HG03025 (cell line): ENCODE data around the gene SLC4A2.
A peak's percentile ranks its signal among the peaks of the same experiment; 100 is the strongest.

ENCODE experiments used
- ATAC-seq: cut with Tn5 transposase; IDR thresholded peaks from one replicate; pipeline ENCODE4 v1.9.1; 2021; ENCODE audit warnings: mild to moderate bottlenecking, moderate library complexity; ENCODE audit not compliant: unreplicated experiment, low FRiP score

Gene SLC4A2

DNA sequence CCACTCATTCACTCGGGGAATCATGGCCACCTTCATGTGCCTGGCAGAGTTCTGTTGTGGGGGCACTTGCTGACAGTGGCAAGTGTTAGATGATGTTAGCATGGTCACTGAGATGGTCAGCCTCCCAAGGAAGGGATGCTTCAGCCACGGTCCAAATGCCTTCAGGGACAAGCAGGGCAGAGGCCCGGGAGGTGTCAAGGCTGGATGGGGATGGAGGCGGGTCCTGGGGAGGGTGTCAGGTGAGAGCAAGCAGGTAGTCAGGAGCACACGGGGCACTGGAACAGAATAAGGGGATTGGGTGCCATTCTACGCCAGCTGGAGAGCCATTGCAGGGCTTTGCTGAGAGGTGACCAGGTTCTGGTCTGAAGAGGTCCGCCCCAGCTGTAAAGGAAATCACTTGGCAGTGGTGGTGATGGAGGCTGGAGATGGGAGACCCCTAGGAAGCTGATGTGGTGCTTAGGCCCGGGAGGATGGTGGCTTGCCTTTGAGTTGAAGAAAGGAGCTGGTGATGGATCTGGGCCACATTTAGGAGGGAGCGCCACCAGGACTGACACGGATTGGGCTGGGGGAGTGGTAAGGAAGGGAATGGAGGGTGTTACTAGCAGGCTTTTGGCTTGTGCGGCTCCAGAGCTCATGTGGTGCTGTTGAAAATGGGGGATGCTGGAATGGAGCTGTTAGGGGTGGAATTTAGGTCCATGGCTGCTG, 51.0 kb downstream of the SLC4A2 start:
- no peak for ATAC-seq

DNA sequence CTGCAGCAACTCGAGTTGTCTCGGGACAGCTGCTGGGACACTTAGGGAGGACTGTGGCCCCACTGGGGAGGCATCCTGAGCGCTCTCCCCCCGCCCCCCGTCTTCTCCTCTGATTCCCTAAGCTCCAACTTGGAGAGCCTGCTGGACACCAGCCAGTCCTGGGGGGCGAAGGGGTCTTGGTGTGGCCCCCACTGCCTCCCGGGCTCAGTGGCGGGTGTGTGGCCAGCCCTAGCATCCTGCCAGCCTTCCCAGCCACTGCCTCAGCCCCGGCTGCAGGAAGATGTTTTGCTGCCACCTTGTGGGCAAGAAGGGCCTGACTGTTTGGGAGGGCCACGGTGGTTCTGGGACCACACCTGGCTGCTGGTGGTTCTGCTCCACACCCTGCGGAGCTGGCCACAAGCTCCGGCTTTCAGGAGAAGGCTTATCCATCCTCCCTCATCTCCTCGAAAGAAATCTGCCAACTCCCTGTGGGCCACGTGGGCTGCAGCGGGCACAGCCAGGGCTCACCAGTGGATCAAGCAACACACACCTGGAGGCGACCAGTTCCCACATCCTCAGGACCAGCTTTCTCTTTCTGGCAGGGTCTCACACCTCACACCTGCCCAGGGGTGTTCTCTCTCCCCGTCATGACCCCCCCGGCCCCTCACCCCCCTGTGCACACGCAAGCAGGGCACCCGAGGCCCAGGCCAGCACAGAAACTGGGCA, 51.7 kb downstream of the SLC4A2 start:
- peak; percentile 82 for ATAC-seq

DNA sequence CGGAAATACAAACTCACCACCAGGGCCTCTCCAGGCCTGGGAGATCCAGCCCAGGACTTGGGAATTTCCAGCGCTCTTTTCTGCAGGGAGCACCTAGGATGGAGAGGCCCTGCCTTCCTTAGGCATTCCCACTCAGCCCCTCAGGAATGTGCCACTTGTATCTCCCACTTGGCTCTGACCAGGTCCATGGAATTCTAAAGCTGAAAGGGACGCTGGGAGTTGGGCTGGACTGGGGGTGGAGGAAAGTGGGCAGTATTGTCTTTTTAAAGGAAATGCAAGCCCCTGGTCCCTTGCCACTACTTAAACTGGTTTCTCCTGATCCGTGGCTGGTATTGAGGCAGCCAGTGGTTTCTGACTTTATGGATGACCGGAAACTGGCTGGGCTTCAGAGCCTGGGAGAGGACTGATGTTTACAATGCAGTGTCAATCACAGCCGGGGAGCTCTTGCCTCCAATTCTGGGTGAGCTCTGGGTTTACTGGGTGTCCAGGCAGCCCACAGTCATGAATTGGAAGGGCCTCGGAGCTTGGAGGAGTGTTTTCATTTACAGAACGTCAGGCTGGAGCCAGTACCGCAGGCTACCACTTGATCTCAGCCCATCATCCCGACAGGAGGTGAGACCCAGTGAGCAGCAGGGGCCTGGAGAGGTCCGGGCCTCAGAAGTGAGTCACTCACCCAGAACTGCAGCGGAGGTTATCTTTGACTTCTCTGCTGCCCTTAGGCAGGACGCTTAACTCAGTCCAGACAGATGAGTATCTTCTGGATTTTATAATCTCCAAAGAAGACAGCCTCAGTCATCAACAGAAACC, 54.2 kb downstream of the SLC4A2 start:
- no peak for ATAC-seq

DNA sequence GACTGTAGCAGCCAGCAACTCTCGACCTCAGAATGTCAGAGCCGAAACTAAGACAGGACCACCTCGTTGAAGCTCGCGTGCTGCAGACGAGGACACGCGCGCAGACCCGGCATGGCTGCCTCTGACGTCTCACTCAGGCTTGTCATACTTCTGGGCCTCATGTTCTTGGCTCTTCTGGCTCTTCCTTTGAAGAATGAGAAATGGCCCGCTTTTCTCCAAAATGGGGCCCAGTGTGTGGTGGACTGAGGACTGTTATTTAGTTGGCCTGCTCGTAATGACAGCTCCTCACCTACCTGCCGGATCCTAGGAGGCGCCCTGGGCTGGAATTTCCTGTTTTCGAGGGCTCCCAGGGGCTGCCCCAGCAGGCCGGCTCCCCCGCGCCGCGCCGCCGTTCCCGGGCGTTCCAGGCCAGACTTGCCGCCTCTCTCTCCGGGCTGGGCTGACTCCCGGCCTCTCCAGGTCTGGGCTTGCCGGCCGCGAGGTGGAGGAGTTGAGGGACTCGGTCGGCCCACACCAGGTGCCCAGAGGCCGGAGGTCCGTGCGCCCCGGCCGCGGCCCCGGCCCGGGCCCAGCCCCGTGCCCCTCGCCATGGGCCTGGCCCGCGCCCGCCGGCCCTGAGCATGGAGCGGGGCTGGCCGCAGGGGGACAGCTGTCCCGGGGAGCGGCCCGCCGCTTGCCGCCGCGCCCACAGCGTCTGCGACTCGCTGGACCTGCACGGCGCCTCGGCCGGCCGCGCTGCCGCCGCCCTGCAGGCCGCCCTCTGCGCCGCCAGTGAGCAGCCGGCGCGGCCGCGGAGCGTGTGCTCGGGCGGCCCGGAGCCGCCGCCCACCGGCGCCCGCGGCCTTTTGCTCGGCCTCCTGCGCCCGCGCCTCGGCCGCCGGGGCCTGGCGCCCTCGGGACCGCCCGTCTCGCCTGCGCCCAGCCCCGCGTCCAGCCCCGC, 55.0 kb downstream of the SLC4A2 start:
- ATAC-seq, result no peak

DNA sequence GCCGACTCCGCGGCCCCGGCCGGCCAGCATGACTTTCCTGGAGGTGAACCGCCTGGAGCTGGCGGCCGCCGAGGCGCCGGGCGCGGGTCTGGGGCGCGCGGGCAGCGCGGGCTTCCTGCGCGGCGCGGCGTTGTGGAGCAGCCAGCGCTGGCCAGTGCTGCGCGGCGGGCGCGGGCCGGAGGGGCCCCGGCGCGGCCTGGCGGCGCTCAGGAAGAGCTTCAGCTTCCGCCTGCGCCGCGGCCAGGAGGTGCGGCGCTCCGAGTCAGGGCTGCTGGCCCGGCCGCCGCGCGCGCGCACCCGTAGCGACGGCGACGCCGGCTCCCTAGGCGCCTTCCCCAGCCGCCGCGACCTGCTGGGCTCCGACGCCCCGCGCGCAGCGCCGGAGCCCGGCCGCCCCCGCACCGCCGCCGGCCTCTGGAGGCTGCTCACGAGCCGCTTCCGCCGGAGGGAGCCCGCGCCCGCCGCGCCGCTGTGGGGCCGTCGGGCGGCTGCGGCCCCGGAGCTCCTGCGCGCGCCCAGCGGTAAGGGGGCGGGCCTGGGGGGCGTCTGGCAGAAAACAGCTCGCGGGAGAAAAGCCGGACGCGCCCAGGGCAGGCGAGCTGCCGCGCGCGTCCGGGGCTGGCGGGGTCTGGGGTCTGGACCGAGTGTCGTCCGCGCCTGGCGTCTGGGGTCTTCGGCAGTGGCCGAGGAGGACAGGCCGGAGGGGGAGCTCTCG, 55.9 kb downstream of the SLC4A2 start:
- ATAC-seq, result no peak

DNA sequence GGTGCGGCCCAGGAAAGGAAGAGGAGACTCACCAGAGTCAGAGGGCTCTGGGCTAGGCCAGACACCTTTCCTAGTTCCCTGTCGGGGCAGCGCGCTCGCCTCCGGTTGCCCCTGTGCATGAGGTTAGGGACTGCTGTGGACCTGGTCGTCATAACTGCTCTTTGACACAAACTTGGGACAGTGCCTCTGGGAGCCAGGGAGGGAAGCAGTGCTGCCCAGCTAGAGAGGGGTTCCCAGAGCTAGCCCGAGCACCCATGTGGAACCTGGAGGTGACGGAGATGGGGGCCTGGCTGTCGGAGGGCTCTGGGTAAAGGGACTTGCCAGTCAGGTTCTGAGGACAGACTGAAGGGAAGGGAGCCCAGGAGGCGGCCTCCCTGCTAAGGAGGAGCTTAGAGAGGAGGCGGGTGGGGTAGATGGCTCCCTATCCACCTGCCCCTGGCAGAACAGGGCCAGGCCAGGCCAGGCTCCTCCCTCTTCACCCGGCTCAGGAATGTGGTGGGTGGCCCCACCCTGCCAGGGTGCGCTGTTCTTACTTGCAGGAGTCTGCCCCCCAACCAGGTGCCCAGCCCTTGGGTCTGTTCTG, 56.5 kb downstream of the SLC4A2 start:
- no peak for ATAC-seq

DNA sequence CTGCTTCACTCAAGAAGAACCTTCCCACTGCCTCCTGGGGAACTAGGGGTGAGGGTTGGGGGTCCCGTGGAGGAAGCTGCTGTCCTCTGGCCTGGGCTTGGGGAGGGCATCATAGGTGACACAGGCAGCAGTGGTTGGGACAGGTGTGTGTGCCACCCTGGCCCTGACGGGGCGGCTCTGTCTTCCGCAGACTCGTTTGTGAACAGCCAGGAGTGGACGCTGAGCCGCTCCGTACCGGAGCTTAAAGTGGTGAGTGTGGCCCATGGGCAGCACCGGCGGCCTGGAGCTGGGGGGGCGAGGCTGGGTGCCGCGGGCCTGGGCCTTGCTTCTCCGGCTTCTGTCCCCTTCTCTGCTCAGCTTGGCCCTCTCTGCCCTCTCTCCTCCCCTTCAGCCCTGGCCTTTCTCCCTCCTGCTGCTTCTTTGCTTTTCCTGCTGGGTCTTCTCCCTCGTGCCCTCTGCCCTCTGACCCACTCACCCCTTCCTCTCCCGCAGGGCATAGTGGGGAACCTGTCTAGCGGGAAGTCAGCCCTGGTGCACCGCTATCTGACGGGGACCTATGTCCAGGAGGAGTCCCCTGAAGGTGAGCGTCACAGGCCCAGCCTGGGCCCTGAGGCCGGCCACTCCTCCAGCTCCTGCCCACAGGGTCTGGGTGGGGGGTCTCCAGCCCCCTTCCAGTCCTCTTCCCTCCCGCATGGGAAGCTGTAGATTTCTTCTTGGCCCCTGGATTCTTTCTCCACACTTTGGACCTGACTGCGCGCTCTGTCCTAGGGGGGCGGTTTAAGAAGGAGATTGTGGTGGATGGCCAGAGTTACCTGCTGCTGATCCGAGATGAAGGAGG, 57.4 kb downstream of the SLC4A2 start:
- ATAC-seq, result no peak

DNA sequence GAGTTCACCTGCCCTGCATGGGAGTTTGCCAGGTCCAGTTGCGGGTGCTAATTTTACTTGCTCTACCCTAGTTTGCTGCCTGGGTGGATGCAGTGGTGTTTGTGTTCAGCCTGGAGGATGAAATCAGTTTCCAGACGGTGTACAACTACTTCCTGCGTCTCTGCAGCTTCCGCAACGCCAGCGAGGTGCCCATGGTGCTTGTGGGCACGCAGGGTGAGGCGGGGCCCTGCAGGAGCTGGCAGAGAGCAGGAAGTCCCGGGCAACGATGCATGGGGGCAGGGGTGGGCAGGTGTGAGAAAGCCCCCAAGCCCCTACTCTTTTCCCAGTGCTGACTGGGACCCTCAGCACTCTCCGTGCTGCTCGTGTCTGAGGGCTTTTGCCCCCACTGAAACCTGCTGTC, 58.2 kb downstream of the SLC4A2 start:
- ATAC-seq, result no peak

DNA sequence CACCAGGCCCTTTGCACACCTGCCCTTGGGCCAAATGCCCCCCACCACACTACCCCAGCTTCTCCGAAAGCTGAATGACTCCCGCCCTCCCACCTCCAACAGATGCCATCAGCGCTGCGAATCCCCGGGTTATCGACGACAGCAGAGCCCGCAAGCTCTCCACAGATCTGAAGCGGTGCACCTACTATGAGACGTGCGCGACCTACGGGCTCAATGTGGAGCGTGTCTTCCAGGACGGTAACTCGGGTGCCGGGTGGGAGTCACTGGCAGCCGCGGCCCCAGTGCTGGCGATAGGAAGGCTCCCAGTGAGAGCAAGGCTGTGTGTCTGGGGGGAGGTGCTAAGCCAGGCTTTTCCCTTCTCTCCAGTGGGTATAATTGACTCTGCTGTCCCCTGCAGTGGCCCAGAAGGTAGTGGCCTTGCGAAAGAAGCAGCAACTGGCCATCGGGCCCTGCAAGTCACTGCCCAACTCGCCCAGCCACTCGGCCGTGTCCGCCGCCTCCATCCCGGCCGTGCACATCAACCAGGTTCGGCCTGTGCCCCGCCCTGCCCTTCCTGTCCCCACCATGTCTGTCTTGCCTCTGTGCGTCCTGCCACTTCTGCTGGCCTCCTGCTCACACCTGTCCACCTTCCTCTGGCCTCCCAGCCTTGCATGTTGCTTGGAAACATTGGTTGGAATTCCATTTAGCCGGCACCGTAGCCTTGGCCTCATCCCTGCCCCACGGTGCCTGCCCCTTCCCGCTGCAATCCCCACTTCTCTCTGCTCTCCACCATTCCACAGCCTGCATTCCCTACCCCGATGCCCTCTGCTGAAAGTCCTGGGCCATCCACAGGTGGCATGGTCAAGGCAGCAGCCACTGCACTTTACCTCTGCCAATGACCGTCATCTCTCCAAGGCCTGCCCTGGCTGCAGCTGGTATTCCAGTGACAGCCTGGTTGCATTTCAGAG, 59.0 kb downstream of the SLC4A2 start:
- no peak for ATAC-seq

DNA sequence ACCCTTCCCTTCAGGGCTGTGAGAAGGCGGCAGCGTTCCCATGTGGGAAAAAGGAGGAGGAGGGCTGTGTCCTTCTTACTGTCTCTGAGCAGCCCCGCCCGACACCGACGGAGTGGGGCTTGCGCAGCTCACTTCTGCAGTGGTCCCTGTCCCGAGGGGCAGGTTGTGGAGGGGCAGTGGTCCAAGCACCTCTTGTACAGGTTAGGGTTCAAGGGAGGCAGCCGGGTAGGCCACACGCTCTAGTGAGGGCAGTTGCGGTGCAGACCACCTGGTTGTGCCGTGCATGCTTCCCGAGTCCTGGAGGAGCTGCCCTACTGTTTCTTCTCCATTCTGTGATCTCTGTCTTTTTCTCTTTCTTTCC, 59.6 kb downstream of the SLC4A2 start:
- ATAC-seq, result no peak

DNA sequence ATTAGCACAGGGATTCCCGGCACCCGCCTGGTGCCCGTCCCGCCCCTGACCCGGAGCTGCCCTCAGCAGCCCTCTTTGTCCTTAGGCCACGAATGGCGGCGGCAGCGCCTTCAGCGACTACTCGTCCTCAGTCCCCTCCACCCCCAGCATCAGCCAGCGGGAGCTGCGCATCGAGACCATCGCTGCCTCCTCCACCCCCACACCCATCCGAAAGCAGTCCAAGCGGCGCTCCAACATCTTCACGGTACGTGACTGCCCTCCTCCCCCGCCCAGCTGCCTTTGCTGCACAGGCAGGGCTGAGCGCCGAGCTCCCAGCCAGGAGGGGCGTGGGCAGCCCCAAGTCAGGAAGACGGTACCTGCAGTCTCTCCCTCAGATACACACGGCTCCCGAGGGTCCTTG, 60.5 kb downstream of the SLC4A2 start:
- ATAC-seq, result no peak

DNA sequence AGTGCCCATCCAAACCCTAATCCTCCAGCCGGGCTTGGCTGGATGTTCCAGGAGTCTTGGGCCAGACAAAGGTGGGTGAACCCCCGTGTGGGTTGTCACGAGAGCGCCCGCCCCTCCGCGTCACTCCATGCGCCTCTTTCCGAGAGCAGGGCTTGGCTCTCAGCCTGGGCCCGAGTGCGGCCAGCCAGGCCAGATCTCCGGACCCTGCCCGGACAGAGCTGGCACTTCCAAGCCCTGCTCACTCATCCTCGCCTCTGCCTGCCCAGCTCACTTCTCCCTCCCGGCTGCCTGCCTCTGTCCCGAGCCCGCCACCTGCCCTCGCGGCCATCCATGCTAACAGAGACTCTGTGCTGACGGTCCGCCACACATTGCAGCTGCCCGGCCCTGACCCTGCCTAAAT, 61.5 kb downstream of the SLC4A2 start:
- ATAC-seq, result no peak

DNA sequence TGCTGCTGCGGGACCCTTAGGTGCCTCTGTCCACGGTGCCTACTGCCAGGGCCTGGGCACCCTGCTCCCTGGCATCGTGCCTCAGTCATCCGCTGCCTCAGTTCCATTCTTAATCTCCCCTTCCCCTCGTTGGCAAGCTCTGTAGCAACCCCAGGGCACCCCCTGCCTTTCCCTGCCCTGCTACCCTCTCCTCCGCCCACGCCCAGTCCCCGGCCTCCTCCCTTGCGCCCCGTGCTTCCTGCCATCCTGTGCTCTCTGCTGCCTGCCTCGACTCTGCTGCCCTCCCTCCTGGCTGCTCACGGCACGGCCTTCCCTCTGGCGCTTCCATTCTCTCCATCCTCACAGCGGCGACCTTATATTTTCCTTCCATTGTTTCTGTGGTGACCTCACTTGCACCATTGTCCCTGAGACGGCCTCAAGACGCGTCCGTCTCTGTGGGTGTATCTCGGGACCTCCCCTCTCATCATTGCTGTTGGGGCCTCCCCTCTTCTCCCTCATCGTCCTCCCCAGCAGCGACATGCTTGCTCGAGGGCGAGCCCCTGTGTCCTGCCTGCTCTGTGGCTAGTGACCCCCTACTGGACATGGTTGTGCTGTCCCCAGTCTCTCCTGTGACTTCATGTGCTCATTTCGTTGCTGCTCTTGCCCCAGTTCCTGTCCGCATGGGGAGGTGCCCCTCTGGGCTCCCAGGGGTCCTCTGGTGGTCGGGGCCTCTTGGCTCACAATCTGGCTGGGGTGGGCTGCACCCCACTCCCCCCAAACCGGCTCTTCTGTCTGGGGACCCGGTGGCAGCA, 62.2 kb downstream of the SLC4A2 start:
- ATAC-seq, result no peak

DNA sequence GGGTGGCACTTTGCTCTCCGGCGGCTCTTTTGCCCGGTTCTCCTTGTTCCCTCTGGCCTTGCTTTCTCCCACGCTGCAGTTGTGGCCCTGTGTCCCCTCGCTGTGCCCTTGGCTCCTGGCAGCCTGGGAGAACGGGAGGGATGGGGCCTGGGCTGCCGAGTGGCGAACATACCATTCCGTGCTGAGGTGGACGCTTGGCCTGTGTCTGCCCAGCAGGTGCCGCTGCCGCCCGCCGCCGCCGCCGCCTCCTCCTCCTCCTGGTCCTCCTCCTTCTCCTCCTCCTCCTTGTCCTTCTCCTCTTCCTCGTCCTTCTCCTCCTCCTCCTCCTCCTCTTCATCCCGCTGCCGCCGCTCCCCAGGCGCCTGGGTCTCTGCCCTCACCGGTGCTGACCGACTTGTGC, 62.9 kb downstream of the SLC4A2 start:
- no peak for ATAC-seq

DNA sequence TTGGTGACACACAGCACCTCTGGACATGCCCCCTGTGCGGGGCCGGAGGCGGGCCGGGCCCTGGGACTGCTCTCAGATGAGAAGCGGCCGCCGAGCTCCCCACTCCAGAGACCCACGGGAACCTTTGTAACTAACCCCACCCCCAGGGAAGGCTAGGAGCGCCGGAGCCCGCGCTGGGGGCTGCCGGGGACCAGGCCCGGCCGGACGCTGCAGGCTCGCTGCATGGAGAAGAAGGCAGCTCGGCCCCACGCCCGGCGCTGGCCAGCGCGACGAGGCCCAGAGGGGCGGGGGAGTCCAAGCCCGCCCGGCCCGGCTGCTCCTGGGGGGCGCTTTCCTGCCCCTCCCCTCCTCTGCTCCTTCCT, 63.4 kb downstream of the SLC4A2 start:
- no peak for ATAC-seq

DNA sequence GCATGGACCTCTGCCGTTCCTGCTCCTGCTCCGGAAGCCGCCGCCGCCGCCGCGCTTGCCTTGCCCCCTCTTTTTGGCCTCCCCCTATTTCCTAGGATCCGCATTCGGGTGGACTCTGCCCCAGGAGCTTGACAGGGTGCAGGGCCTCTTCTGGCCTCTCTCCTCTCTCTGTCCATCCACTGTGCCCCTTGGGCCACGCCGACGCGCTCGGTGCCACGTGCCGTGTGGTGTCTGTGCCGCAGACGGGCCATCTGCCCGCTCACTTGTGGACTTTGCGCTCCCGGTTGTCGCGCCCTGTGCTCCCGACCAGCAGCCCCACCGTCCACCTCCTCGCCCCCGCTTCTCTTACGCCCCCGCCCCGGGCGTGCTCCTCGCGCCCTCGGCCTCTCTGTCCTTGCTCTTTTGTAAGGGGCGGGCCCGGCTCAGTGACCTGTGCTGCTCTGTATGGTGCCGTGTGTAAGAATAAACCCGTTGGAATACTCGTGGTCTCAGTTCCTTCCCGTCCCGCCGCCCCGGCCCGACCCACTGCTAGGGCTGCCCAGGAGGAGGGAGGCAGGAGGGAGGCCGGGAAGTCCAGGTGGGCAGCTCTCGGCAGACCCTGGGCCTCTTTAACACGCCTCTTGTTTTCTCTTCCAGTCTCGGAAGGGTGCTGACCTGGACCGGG, 63.9 kb downstream of the SLC4A2 start:
- no peak for ATAC-seq
